HG02970 (cell line): ENCODE measurements around the gene TEAD2.

Experiments
- ATAC-seq: cut with Tn5 transposase; IDR thresholded peaks from one replicate; pipeline ENCODE4 v1.9.1; 2021; ENCODE audit warnings: mild to moderate bottlenecking, moderate library complexity, moderate number of reproducible peaks; ENCODE audit not compliant: unreplicated experiment, low FRiP score

TEAD2 gene

DNA sequence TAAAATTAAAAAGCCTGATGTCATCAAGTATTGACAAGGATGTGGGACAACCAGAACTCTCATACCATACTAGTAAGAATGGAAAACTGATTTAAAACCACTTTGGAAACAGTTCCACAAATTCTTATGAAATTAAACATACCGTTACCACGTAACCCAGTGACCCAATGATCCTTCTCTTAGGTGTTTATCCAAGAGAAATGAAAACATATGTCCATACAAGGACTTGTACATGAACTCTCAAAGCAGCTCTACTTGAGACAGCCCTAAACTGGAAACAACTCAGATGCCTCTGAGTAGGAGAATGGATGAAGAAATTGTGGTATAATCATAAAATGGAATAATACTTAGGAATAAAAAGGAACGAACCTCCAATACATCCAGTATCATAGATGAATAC is 64.8 kb downstream of the TEAD2 start:
- no peak for ATAC-seq

DNA sequence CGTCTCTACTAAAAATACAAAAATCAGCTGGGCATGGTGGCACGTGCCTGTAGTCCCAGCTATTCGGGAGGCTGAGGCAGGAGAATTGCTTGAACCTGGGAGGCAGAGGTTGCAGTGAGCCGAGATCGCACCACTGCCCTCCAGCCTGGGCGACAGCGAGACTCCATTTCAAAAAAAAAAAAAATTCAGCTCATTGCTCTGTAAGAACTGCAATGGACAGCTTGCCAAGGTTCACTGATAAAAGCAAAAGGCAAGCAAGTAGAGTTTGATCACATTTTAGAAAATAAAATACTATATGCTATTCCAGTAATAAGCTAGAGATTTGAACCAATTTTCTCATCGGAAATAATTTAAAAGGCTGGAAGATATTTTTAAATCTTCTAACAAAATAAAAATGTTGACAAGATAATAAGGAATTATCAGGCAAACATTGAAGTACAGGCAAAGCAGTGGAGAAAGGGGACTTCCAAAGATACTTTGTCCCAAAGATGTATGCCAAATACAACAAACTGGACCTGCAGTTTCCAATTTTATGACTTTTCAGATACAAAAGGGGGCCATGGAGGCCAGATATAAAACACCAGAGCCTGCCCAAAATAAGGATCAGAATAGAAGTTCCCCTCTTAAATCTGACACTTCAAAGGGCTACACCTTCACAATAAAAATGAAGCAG is 66.9 kb downstream of the TEAD2 start:
- ATAC-seq, result no peak

DNA sequence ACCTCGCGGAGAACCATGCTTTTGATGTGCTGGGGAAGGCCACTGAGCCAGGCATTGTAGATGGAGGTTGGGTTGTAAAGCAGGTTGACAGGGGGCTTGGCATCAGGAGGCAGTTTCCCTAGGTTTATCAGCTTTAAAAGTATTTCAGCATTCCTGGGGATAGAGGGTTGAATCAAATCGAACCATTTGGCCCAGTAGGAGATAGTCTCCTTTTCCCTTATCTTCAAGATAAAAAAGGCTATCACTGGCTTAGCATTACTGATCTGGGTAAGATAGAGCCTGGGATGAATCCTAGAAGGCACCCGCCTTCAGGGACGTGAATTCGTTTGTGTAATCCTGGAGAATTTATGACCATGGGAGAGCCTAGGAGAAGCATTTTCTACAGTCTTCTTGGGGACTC is 67.8 kb downstream of the TEAD2 start:
- ATAC-seq, result no peak
